Activated B cell treated with CpG ODN at 0.5 μM for 24 hours (primary cell): Measurements from ENCODE around the gene CCNT2. TPM values are rescaled to one million over a fixed set of nuclear protein-coding genes. Genes with fewer than 3 reads are reported as not detected.
A peak's percentile ranks its signal among the peaks of the same experiment; 100 is the strongest.

ENCODE experiments used
- ATAC-seq: fragments of 200-7000 bp; cut with Tn5 transposase; one replicate; pipeline ENCODE4 v1.10.0; 2021; ENCODE audit warnings: low read depth, mild to moderate bottlenecking, moderate library complexity
- CTCF ChIA-PET: fragments of 350-600 bp; sonication (Branson Sonifier 250); formaldehyde crosslinking; loops from one replicate; lab custom pipeline; 2021; ENCODE audit warnings: antibody characterized with exemption; lab: Charles Lee
- POLR2A ChIA-PET: fragments of 350-600 bp; sonication (Branson Sonifier 250); formaldehyde crosslinking; loops from one replicate; lab custom pipeline; 2021; ENCODE audit warnings: antibody characterized with exemption; lab: Charles Lee
- DNase-seq: peaks from one replicate; pipeline ENCODE4 v3.0.0; 2022
- H3K27ac Mint-ChIP-seq: one replicate; pipeline ENCODE4 v1.8.0; 2020; ENCODE audit warnings: mixed read lengths
- H3K27me3 Mint-ChIP-seq: one replicate; pipeline ENCODE4 v1.8.0; 2021; ENCODE audit warnings: mixed read lengths
- H3K36me3 Mint-ChIP-seq: one replicate; pipeline ENCODE4 v1.8.0; 2021; ENCODE audit warnings: low read depth, mixed read lengths
- H3K4me1 Mint-ChIP-seq: one replicate; pipeline ENCODE4 v1.8.0; 2021; ENCODE audit warnings: mixed read lengths
- H3K4me3 Mint-ChIP-seq: one replicate; pipeline ENCODE4 v1.8.0; 2020; ENCODE audit warnings: mild to moderate bottlenecking, mixed read lengths
- H3K9me3 Mint-ChIP-seq: one replicate; pipeline ENCODE4 v1.8.0; 2020; ENCODE audit warnings: mixed read lengths
- intact Hi-C: fragments of 100-400 bp; cut with micrococcal nuclease; formaldehyde crosslinking; loops from one replicate; pipeline ENCODE4 v1.15.1; 2024
- total RNA-seq: library from RNA; stranded (reverse); gene quantifications from 2 replicates; pipeline ENCODE4 v1.2.3, GENCODE V29; 2022
- TF ChIP-seq, protein P1 (sequence below): fragments of 200-600 bp; IDR thresholded peaks from one replicate; pipeline ENCODE4 v1.8.0; 2022; ENCODE audit warnings: antibody characterized with exemption, mild to moderate bottlenecking

The CCNT2 gene
- total RNA-seq, 1 donor from 2014 or later = 73.4 TPM

DNA sequence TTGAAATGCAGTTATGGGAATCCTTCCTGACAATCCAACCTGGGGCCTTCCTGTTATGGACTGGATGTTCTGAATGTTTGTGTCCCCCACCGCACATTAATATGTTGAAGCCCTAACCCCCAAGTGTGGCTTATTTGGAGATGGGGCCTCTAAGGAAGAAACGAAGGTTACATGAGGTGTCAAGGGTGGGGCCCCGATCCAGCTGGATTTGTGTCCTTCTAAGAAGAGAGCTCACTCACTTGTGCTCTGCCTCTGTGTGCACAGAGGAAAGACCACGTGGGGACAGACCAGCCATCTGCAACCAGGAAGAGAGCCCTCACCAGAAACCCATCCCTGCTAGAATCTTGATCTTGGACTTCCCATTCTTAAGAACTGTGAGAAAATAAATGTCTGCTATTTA lies 84.2 kb downstream of the CCNT2 start:
- ChIA-PET POLR2A (interaction anchor here (0.5 kb wide), 1 partner anchor 501 kb away, joined by 4 read pairs; no protein-coding TSS in a partner anchor), CTCF (interaction anchor here (1.8 to 7.4 kb wide), 3 partner anchors 14 to 795 kb away, joined by 6 to 118 read pairs (median 9); no protein-coding TSS in a partner anchor)
- no peaks in the 10 kb centered on the region for H3K36me3 Mint-ChIP-seq
- TF ChIP-seq, protein P1, sequence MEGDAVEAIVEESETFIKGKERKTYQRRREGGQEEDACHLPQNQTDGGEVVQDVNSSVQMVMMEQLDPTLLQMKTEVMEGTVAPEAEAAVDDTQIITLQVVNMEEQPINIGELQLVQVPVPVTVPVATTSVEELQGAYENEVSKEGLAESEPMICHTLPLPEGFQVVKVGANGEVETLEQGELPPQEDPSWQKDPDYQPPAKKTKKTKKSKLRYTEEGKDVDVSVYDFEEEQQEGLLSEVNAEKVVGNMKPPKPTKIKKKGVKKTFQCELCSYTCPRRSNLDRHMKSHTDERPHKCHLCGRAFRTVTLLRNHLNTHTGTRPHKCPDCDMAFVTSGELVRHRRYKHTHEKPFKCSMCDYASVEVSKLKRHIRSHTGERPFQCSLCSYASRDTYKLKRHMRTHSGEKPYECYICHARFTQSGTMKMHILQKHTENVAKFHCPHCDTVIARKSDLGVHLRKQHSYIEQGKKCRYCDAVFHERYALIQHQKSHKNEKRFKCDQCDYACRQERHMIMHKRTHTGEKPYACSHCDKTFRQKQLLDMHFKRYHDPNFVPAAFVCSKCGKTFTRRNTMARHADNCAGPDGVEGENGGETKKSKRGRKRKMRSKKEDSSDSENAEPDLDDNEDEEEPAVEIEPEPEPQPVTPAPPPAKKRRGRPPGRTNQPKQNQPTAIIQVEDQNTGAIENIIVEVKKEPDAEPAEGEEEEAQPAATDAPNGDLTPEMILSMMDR = no peak
- H3K4me3 Mint-ChIP-seq = no peak overlapping the region
- no peak overlapping the region for H3K27ac Mint-ChIP-seq
- DNase-seq (no peak), ATAC-seq (no peak)
- H3K27me3 Mint-ChIP-seq = peaks cover 20% of the 10 kb centered on the region
- intact Hi-C loops = no loop called here
- H3K9me3 Mint-ChIP-seq = no peaks in the 10 kb centered on the region
- peaks cover 4% of the 10 kb centered on the region for H3K4me1 Mint-ChIP-seq

DNA sequence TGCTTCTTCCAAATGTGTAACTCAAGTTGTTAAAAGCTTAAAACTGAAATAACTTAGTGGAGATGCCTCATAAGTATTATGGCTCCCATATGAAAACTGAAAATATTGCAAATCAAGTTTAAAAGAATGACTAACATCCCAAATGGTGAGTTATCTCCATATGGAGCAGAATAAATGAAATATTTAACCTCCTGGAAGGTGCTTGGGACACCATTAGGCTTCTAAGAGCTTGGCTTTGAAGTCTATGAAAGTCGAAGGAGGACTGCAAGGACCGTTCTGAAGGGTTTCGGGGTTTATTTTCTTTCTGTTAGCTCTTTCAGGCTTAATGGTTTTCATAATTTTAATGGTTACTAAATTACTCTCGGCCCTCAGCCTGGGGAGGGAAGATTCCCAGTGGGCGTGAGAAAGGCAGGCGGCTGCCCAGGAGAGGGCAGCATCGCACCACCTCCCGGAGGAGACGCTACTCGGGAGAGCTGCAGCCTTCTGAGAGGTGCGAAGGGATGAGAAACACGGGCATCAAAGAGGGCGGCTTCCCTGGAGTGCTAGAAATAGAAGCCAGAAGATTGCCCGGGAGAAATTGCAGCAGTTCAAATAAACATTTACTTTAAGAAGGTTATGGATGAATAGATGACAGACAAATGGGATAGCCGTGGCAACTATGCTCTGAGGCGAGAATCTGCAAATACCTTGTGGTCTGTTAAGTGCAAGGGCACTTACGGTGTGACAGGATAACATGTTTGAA lies 85.6 kb downstream of the CCNT2 start:
- peak; percentile 68 for ATAC-seq
- ChIA-PET CTCF (interaction anchor here (1.2 to 7.4 kb wide), 12 partner anchors 9 to 795 kb away, joined by 3 to 118 read pairs (median 4); no protein-coding TSS in a partner anchor), POLR2A (no interaction called here)
- no peaks in the 10 kb centered on the region for H3K36me3 Mint-ChIP-seq
- peaks cover 4% of the 10 kb centered on the region for H3K4me1 Mint-ChIP-seq
- peak; percentile 57 for DNase-seq
- H3K4me3 Mint-ChIP-seq = no peak overlapping the region
- peaks cover 20% of the 10 kb centered on the region for H3K27me3 Mint-ChIP-seq
- TF ChIP-seq, protein P1 = peak; percentile 33
- no peaks in the 10 kb centered on the region for H3K9me3 Mint-ChIP-seq
- no peak overlapping the region for H3K27ac Mint-ChIP-seq
- intact Hi-C loops = loop anchor here (1.0 to 2.0 kb wide), 4 partner anchors 469 to 793 kb away; no protein-coding TSS in a partner anchor

DNA sequence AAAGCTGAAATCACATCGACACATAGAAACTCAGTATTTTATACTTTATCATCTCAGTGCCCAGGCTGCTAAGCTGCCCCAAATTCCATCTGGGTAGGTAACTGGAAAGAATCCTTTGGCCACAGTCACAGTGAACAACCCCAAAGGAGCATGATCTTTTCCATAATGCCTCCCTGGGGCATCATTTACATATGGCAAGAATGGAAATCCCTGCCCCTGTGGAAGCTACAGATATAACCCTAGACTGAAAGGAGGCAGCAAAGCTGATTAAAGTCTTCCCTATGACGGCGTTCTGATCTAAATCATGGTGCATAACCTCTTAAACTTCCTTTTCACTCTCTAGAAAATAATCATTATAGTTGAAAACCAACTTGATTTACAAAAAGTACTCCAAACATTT lies 87.1 kb downstream of the CCNT2 start:
- Mint-ChIP-seq H3K4me1 (peaks cover 4% of the 10 kb centered on the region), H3K4me3 (no peak overlapping the region), H3K27me3 (peaks cover 24% of the 10 kb centered on the region), H3K36me3 (no peaks in the 10 kb centered on the region), H3K27ac (no peak overlapping the region), H3K9me3 (no peaks in the 10 kb centered on the region)
- intact Hi-C loops = loop anchor here (2.0 kb wide), 1 partner anchor 467 kb away; no protein-coding TSS in a partner anchor
- no peak for ATAC-seq
- DNase-seq = no peak
- ChIA-PET CTCF (interaction anchor here (0.9 to 7.4 kb wide), 2 partner anchors 11 to 704 kb away, joined by 3 to 118 read pairs; no protein-coding TSS in a partner anchor), POLR2A (no interaction called here)
- TF ChIP-seq, protein P1 = no peak

Other genes with a start within 250 kb of the CCNT2 start
- 4.4 and 6.0 TPM in 2 replicates for gene TMEM163, start 199.8 kb upstream of the CCNT2 start, total RNA-seq
- not detected in 2 replicates for gene ACMSD, start 80.2 kb upstream of the CCNT2 start, total RNA-seq
- gene MAP3K19, start 128.6 kb downstream of the CCNT2 start, total RNA-seq = not detected in 2 replicates
- 46.3 and 51.0 TPM in 2 replicates for gene RAB3GAP1, start 133.5 kb downstream of the CCNT2 start, total RNA-seq